GM20000 (cell line): Measurements from ENCODE around the gene PTPRS.
"Not testable (repeated sequence)": the region's sequence is repeated elsewhere in the genome, so short reads cannot be mapped to it uniquely, and the experiment has no call there.

Experiments
- DNase-seq: peaks from one replicate; pipeline ENCODE4 v3.0.0; 2012; ENCODE audit warnings: low spot score
- TF ChIP-seq, protein P1 (sequence below): IDR thresholded peaks from 2 replicates; pipeline ENCODE4 v1.5.1; 2012; ENCODE audit warnings: mild to moderate bottlenecking, control low read depth; ENCODE audit errors: extremely low read depth, missing control alignments

Gene PTPRS

DNA sequence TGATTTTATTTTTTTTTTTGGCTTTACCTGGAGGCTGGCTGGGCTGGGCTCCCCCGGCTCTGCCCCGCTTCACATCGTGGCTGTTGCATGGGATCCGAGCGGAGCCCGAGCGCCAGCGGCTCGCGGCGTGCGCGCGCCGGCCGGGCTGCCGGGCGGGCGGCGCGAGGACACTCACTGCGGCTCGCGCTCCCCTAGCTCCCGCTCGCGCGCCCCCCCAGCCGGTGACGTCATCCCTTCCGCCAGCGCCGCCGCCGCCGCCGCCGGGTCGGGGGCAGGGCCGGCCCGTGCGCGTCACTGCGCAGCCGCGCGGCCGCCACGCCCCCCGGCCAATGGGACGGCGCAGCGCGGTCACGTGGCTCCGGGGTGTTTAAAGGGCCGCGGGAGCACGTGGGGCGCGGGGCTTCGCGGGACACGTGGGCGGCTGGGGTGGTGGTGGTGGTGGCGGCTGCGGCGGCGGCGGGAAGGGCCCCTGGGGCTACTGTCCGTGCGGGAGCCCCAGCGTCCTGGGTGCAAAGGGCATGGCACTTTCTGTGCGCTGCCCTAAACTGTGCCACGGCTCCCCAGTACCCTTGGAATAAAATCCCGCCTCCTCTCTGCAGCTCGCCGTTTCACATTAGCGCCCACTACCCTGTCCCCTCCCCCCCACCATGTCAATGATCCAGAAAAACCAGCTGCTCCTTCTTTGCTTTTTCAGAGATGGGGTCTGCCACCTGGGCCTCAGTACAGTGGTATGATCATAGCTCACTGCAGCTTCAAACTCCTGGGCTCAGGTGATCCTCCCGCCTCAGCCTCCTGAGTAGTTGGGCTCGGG, at the start of gene PTPRS:
Gene PTPRS, minus strand, starts transcription at position 176 of the 811 bp plus-strand sequence. CDS start 54,672 bp downstream, outside the sequence.
- peak; percentile 93 for DNase-seq

DNA sequence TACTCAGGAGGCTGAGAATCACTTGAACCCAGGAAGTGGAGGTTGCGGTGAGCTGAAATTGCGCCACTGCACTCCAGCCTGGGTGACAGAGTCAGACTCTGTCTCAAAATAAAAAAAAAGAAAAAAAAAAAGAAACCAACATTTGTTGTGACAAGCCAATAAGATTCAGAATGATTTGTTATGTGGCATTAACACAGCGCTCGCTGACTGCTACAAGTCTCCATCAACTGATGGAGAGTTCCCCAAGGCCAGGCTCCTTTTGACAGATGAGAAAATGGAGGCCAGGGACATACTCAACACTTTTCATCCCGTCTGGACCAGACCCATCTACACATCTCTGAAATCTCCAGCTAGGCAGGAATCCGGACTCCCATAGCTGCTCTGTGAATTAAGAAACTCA, 48.7 kb upstream of the PTPRS start:
- TF ChIP-seq, protein P1, sequence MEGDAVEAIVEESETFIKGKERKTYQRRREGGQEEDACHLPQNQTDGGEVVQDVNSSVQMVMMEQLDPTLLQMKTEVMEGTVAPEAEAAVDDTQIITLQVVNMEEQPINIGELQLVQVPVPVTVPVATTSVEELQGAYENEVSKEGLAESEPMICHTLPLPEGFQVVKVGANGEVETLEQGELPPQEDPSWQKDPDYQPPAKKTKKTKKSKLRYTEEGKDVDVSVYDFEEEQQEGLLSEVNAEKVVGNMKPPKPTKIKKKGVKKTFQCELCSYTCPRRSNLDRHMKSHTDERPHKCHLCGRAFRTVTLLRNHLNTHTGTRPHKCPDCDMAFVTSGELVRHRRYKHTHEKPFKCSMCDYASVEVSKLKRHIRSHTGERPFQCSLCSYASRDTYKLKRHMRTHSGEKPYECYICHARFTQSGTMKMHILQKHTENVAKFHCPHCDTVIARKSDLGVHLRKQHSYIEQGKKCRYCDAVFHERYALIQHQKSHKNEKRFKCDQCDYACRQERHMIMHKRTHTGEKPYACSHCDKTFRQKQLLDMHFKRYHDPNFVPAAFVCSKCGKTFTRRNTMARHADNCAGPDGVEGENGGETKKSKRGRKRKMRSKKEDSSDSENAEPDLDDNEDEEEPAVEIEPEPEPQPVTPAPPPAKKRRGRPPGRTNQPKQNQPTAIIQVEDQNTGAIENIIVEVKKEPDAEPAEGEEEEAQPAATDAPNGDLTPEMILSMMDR: no peak
- DNase-seq: no peak

More for the DNA sequence above, at the start of gene PTPRS:
- TF ChIP-seq, protein P1: no peak

DNA sequence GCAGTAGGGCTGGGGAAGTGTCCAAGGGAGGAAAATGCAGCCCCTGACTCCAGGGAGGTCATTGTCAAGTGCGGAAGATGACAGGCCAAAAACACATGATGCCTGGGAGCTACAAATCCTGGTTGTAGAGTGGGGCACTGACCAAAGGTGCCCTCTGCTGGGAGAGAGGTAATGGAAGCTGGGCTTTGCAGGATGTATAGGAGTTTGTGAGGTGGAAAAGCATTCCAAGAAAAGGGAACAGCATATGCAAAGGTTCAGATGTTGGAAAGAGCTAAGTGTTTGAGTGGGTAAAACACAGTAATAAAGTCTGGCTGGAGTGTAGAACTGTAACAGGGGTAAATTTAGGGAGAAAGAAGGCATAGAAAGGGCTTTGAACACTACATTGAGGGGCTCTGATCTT, 46.9 kb upstream of the PTPRS start:
- DNase-seq: no peak
- TF ChIP-seq, protein P1: no peak

DNA sequence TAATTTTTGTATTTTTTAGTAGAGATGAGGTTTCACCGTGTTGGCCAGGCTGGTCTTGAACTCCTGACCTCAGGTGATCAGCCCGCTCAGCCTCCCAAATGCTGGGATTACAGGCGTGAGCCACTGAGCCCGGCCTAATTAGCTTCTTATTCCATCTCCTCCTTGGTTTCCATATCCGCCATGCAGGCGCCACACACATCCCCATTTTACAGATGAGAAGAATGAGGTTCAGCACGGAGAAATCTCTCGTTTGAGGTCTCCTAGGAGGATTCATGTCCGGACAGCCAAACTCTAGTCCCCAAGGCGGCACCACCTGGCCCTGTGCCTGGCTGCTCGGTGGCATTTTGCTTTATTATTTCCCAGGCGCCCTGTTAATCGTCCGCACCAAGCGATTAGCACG, 46.2 kb upstream of the PTPRS start:
- TF ChIP-seq, protein P1: no peak

DNA sequence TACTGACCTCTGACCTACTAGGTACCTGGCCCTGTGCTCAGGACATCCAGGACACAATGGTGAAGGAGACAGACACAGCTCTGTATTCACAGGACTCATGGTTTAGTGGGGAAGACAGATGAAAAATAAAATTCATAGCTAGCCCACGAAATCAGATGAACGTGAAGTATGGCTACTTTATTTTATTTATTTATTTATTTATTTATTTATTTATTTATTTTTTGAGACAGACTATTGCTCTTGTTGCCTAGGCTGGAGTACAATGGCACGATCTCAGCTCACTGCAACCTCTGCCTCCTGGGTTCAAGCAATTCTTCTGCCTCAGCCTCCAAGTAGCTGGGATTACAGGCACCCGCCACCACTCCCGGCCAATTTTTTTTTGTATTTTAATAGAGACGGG, 40.6 kb upstream of the PTPRS start:
- not testable (repeated sequence) for DNase-seq

More for the DNA sequence above, 46.2 kb upstream of the PTPRS start:
- DNase-seq: no peak

DNA sequence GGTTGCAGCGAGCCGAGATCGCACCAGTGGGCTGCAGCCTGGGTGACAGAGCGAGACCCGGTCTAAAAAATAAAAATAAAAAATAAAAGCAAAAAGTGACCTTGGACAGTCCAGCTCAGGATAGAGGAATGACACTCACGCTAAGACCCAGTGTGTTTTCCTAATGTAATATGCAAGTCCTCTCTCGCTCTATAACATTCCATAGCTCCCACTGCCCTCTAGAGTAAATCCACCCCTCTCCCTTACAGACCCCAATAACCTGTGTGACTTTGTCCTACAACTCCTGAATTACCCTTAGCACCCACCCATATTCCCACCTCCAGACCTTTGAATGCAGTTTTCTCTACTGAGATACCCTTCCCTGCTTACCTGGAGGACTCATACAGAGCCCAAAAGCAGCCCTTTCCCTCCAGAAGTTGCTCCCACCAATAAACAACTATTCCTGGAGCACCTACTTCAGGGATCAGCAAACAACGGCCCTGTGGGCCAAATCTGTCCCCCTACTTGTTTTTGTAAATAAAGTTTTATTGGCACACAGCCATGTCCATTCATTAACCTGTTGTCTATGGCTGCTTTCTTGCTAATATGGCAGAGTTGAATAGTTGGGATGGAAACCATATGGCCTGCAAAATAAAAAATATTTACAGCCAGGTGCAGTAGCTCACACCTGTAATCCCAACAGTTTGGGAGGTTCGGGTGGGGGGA, 39.8 kb upstream of the PTPRS start:
- no peak for DNase-seq
- TF ChIP-seq, protein P1: no peak

DNA sequence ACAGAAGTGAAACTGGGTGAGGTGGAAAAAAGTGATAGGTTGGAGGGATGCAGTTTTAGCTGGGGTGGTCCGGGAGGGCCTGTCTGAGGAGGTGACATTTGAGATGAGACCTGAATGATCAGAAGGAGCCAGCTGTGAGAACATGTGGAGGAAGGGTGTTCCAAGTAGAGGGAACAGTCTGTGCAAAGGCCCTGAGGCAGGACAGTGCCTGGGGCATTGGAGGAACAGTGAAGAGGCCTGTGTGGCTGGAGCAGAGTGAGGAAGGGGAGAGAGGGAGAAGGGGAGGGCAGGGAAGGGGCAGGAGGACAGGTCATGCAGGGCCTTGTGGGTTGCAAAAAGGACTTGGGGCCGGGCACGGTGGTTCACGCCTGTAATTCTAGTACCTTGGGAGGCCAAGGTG, 36.3 kb upstream of the PTPRS start:
- DNase-seq: no peak
- TF ChIP-seq, protein P1: no peak
